Smooth muscle cell (in vitro differentiated cells): ENCODE results near the gene XPNPEP3. TPM values are rescaled to one million over a fixed set of nuclear protein-coding genes. Genes with fewer than 3 reads are reported as not detected.

ENCODE experiments used
- DNase-seq: peaks from one replicate; lab custom pipeline; 2025; ENCODE audit not compliant: unreplicated experiment; lab: John Stamatoyannopoulos, UW
- H2AFZ ChIP-seq: fragments of 200-600 bp; sonication (generic); 2 replicates; pipeline ENCODE4 v1.6.0; 2016; ENCODE audit warnings: antibody characterized with exemption, low read depth, mild to moderate bottlenecking
- H3F3A ChIP-seq: fragments of 200-600 bp; sonication (generic); 2 replicates; pipeline ENCODE4 v1.6.0; 2017; ENCODE audit warnings: antibody characterized with exemption, low read depth
- H3K27ac ChIP-seq: fragments of 200-600 bp; sonication (generic); 2 replicates; pipeline ENCODE4 v1.5.1; 2016; ENCODE audit warnings: low read depth, mild to moderate bottlenecking
- H3K27me3 ChIP-seq: fragments of 200-600 bp; sonication (generic); 2 replicates; pipeline ENCODE4 v1.6.1; 2016; ENCODE audit warnings: low read depth, mild to moderate bottlenecking
- H3K36me3 ChIP-seq: fragments of 200-600 bp; sonication (generic); 2 replicates; pipeline ENCODE4 v1.5.1; 2016; ENCODE audit warnings: low read depth
- H3K4me1 ChIP-seq: fragments of 200-600 bp; sonication (generic); 2 replicates; pipeline ENCODE4 v1.5.1; 2016; ENCODE audit warnings: low read depth
- H3K4me2 ChIP-seq: fragments of 200-600 bp; sonication (generic); 2 replicates; pipeline ENCODE4 v1.6.0; 2016; ENCODE audit warnings: mild to moderate bottlenecking
- H3K4me3 ChIP-seq: fragments of 200-600 bp; sonication (generic); 2 replicates; pipeline ENCODE4 v1.5.1; 2016; ENCODE audit warnings: mild to moderate bottlenecking
- H3K79me2 ChIP-seq: fragments of 200-600 bp; sonication (generic); 2 replicates; pipeline ENCODE4 v1.6.0; 2016; ENCODE audit warnings: low read depth, mild to moderate bottlenecking
- H3K9ac ChIP-seq: fragments of 200-600 bp; sonication (generic); 2 replicates; pipeline ENCODE4 v1.6.0; 2016; ENCODE audit warnings: low read depth
- H3K9me3 ChIP-seq: fragments of 200-600 bp; sonication (generic); replicated peaks from 2 replicates; pipeline ENCODE4 v1.5.1; 2016; ENCODE audit warnings: low read depth
- H4K20me1 ChIP-seq: fragments of 200-600 bp; sonication (generic); 2 replicates; pipeline ENCODE4 v1.6.0; 2016; ENCODE audit warnings: low read depth
- CTCF ChIP-seq: fragments of 200-600 bp; sonication (generic); IDR thresholded peaks from 2 replicates; pipeline ENCODE4 v1.5.1; 2017; ENCODE audit warnings: borderline replicate concordance, mild to moderate bottlenecking, antibody characterized with exemption; ENCODE audit not compliant: insufficient read depth, poor library complexity, severe bottlenecking
- WGBS: methylation state at CpG from one replicate; pipeline ENCODE4 v1.1.7; 2016; ENCODE audit warnings: low lambda C conversion rate; 5-methylcytosine and 5-hydroxymethylcytosine counted together
- polyA plus RNA-seq: library from polyadenylated mRNA; unstranded; fragments of >200 nt; fragmentation: Nextera tagmentation; extraction: Ambion mirVana; gene quantifications from 2 replicates; pipeline ENCODE4 v1.2.1, GENCODE V29; 2016
- total RNA-seq: library from RNA; depleted of rRNA; stranded (reverse); fragments of >200 nt; gene quantifications from 2 replicates; pipeline ENCODE4 v1.2.3, GENCODE V29; 2014

Gene XPNPEP3
- total and polyA plus RNA-seq, 2 experiments from 2014 or later = 3.9 to 12.3 TPM

- Histone ChIP-seq H3K79me2 (peaks cover 67% of the 10 kb centered on the region), H3K4me2 (peak overlapping the region; percentile 93), H3K4me1 (peaks cover 11% of the 10 kb centered on the region), H3F3A (peaks cover 4% of the 10 kb centered on the region), H3K9me3 (no peaks in the 10 kb centered on the region), H3K27ac (peak overlapping the region; percentile 94), H4K20me1 (peaks cover 43% of the 10 kb centered on the region), H2AFZ (no peak overlapping the region), H3K4me3 (peak overlapping the region; percentile 68), H3K27me3 (no peaks in the 10 kb centered on the region), H3K9ac (no peak overlapping the region), H3K36me3 (no peaks in the 10 kb centered on the region)
- no peak for TF ChIP-seq CTCF
- DNase-seq = no peak
- whole genome bisulfite sequencing = 39% methylated on average over 2 of the region's 2 CpGs
Observed at GRCh38 chr22:40953471-40953870, 96.5 kb downstream of the XPNPEP3 start.

GRCh38 chr22:40954113-40954512 is 97.2 kb downstream of the XPNPEP3 start:
- H3K4me2 ChIP-seq = no peak overlapping the region
- H2AFZ ChIP-seq = no peak overlapping the region
- H3K9ac ChIP-seq = no peak overlapping the region
- peaks cover under 1% of the 10 kb centered on the region for H3F3A ChIP-seq
- peaks cover 50% of the 10 kb centered on the region for H4K20me1 ChIP-seq
- no peaks in the 10 kb centered on the region for H3K9me3 ChIP-seq
- DNase-seq = no peak
- 99% methylated on average over 4 of the region's 4 CpGs for WGBS
- H3K27me3 ChIP-seq = no peaks in the 10 kb centered on the region
- H3K4me3 ChIP-seq = no peak overlapping the region
- no peak overlapping the region for H3K27ac ChIP-seq
- TF ChIP-seq CTCF = no peak
- peaks cover 11% of the 10 kb centered on the region for H3K4me1 ChIP-seq
- no peaks in the 10 kb centered on the region for H3K36me3 ChIP-seq
- H3K79me2 ChIP-seq = peaks cover 73% of the 10 kb centered on the region

GRCh38 chr22:40955571-40955970 is 98.6 kb downstream of the XPNPEP3 start:
- DNase-seq = no peak
- no peak overlapping the region for H3K9ac ChIP-seq
- no peak for TF ChIP-seq CTCF

GRCh38 chr22:40957601-40958000 is 100.7 kb downstream of the XPNPEP3 start:
- peaks cover 83% of the 10 kb centered on the region for H4K20me1 ChIP-seq
- DNase-seq = no peak
- no peak overlapping the region for H3K4me2 ChIP-seq
- H3F3A ChIP-seq = no peaks in the 10 kb centered on the region
- peaks cover 92% of the 10 kb centered on the region for H3K79me2 ChIP-seq
- no peak overlapping the region for H3K27ac ChIP-seq
- no peaks in the 10 kb centered on the region for H3K27me3 ChIP-seq
- TF ChIP-seq CTCF = no peak
- H3K9me3 ChIP-seq = no peaks in the 10 kb centered on the region
- no peak overlapping the region for H3K9ac ChIP-seq
- no peak overlapping the region for H2AFZ ChIP-seq
- WGBS = 95% methylated on average over 7 of the region's 7 CpGs
- no peak overlapping the region for H3K4me3 ChIP-seq
- H3K36me3 ChIP-seq = no peaks in the 10 kb centered on the region
- H3K4me1 ChIP-seq = peaks cover 8% of the 10 kb centered on the region

More at GRCh38 chr22:40955571-40955970, 98.6 kb downstream of the XPNPEP3 start:
- Histone ChIP-seq H4K20me1 (peaks cover 64% of the 10 kb centered on the region), H3K36me3 (no peaks in the 10 kb centered on the region), H3K9me3 (no peaks in the 10 kb centered on the region), H3K27me3 (no peaks in the 10 kb centered on the region), H2AFZ (no peak overlapping the region), H3K4me3 (no peak overlapping the region), H3K27ac (no peak overlapping the region), H3K4me1 (peaks cover 11% of the 10 kb centered on the region), H3K4me2 (no peak overlapping the region), H3K79me2 (peaks cover 83% of the 10 kb centered on the region), H3F3A (no peaks in the 10 kb centered on the region)
- 81% methylated on average over 3 of the region's 3 CpGs for WGBS
